H1 (cell line): Measurements from ENCODE around the gene KLHL29.

Experiments
- CBX5 ChIP-seq: fragments of 300-800, 300-1000 bp; sonication (generic); IDR thresholded peaks from 2 replicates; pipeline ENCODE4 v1.7.1; 2016; ENCODE audit warnings: antibody characterized with exemption, low read length, low read depth
- EP300 ChIP-seq, 2 experiments: IDR thresholded peaks; 1 replicate in 1 of 2; 2 replicates in 1 of 2; pipeline ENCODE4 v1.6.1; 2011 to 2012; ENCODE audit warnings: low read depth in 2 of 2, low read length in 2 of 2, mild to moderate bottlenecking in 2 of 2, borderline replicate concordance in 1 of 2, inconsistent platforms in 1 of 2, moderate library complexity in 1 of 2
- EZH2 ChIP-seq: fragments of 200-600 bp; sonication (generic); IDR thresholded peaks from 2 replicates; pipeline ENCODE4 v1.7.1; 2012; ENCODE audit warnings: low read depth, mild to moderate bottlenecking, moderate library complexity, low read length, inconsistent platforms; ENCODE audit not compliant: severe bottlenecking
- JUN ChIP-seq: IDR thresholded peaks from 2 replicates; pipeline ENCODE4 v1.6.1; 2011; ENCODE audit warnings: low read depth, mild to moderate bottlenecking, improper control_type of control experiment, low read length
- NANOG ChIP-seq: IDR thresholded peaks from 2 replicates; pipeline ENCODE4 v1.6.1; 2011; ENCODE audit warnings: low read length, low read depth, mild to moderate bottlenecking, inconsistent platforms; ENCODE audit not compliant: insufficient read depth, poor library complexity, severe bottlenecking
- POLR2AphosphoS5 ChIP-seq: IDR thresholded peaks from 2 replicates; pipeline ENCODE4 v1.6.1; 2011; ENCODE audit warnings: low read depth, low read length
- TEAD4 ChIP-seq: IDR thresholded peaks from 2 replicates; pipeline ENCODE4 v1.6.1; 2012; ENCODE audit warnings: low read depth, low read length, inconsistent platforms, mixed read lengths
- YY1 ChIP-seq: IDR thresholded peaks from 2 replicates; pipeline ENCODE4 v1.6.1; 2011; ENCODE audit warnings: low read depth, mild to moderate bottlenecking, low read length
- TF ChIP-seq, protein P1 (sequence below), 3 experiments: IDR thresholded peaks; 1 replicate in 2 of 3; 2 replicates in 1 of 3; pipeline versions ENCODE4 v1.5.1 to v1.6.1; 2011; ENCODE audit warnings: low read length in 3 of 3, mild to moderate bottlenecking in 3 of 3, inconsistent platforms in 2 of 3, low read depth in 1 of 3, moderate library complexity in 1 of 3; ENCODE audit not compliant: insufficient read depth in 1 of 3; ENCODE audit errors: control extremely low read depth in 1 of 3
- TF ChIP-seq, protein P2 (sequence below): IDR thresholded peaks from 2 replicates; pipeline ENCODE4 v1.6.1; 2012; ENCODE audit warnings: inconsistent platforms
- TF ChIP-seq, protein P3 (sequence below): IDR thresholded peaks from 2 replicates; pipeline ENCODE4 v1.6.1; 2011; ENCODE audit warnings: low read length, improper control_type of control experiment

DNA sequence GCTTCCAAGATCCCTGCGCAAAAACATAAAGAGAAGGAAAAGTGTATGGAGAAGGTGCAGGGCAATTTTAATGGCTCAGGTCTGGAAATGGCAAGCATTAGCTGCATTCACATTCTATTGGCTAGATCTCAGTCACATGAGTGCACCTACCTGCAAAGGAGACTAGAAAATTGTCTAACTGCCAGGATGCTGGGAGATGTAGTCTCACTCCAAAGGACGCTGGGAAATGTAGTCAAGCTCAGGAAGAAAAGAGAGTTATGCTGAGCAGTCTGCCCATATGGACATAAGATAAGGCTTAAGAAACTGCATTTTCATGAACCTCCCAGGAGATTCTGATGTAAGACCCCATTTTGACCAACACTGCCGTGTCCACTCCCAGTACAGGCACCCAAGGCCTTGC, 9.5 kb upstream of the KLHL29 start:
- TF ChIP-seq, protein P1, sequence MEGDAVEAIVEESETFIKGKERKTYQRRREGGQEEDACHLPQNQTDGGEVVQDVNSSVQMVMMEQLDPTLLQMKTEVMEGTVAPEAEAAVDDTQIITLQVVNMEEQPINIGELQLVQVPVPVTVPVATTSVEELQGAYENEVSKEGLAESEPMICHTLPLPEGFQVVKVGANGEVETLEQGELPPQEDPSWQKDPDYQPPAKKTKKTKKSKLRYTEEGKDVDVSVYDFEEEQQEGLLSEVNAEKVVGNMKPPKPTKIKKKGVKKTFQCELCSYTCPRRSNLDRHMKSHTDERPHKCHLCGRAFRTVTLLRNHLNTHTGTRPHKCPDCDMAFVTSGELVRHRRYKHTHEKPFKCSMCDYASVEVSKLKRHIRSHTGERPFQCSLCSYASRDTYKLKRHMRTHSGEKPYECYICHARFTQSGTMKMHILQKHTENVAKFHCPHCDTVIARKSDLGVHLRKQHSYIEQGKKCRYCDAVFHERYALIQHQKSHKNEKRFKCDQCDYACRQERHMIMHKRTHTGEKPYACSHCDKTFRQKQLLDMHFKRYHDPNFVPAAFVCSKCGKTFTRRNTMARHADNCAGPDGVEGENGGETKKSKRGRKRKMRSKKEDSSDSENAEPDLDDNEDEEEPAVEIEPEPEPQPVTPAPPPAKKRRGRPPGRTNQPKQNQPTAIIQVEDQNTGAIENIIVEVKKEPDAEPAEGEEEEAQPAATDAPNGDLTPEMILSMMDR (IDR thresholded peaks at IDR 0.05; ENCODE audit: control extremely low read depth in 1 of 3, insufficient read depth in 1 of 3, low read depth in 1 of 3, low read length in 3 of 3), result no peak
- TF ChIP-seq NANOG, result no peak
- no peak for TF ChIP-seq POLR2AphosphoS5
- no peak for TF ChIP-seq CBX5
- TF ChIP-seq TEAD4, result no peak
- no peak for TF ChIP-seq EZH2
- TF ChIP-seq, protein P2, sequence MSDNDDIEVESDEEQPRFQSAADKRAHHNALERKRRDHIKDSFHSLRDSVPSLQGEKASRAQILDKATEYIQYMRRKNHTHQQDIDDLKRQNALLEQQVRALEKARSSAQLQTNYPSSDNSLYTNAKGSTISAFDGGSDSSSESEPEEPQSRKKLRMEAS, result no peak
- no peak for TF ChIP-seq JUN
- no peak for TF ChIP-seq YY1
- TF ChIP-seq EP300 (IDR thresholded peaks at IDR 0.05; ENCODE audit: borderline replicate concordance in 1 of 2, low read depth in 2 of 2, low read length in 2 of 2), result no peak
- TF ChIP-seq, protein P3, sequence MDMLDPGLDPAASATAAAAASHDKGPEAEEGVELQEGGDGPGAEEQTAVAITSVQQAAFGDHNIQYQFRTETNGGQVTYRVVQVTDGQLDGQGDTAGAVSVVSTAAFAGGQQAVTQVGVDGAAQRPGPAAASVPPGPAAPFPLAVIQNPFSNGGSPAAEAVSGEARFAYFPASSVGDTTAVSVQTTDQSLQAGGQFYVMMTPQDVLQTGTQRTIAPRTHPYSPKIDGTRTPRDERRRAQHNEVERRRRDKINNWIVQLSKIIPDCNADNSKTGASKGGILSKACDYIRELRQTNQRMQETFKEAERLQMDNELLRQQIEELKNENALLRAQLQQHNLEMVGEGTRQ, result peak; percentile 71
